DOHH2 (cell line): ENCODE results near the gene DTNB.
"Not testable (repeated sequence)": the region's sequence is repeated elsewhere in the genome, so short reads cannot be mapped to it uniquely, and the experiment has no call there.

Experiments
- H3F3A ChIP-seq: fragments of 200-600 bp; sonication (generic), shearing (Covaris generic); 2 replicates; pipeline ENCODE4 v1.6.0; 2016; ENCODE audit warnings: antibody characterized with exemption, mild to moderate bottlenecking; ENCODE audit not compliant: control insufficient read depth, insufficient read depth
- H3K27ac ChIP-seq: fragments of 200-600 bp; sonication (generic); 2 replicates; pipeline ENCODE4 v1.5.1; 2014; ENCODE audit warnings: low read depth, mild to moderate bottlenecking, low read length, moderate library complexity
- H3K27me3 ChIP-seq: fragments of 200-600 bp; sonication (generic); 2 replicates; pipeline ENCODE4 v1.6.1; 2014; ENCODE audit warnings: mild to moderate bottlenecking, low read length, mixed read lengths; ENCODE audit not compliant: control insufficient read depth
- H3K36me3 ChIP-seq: fragments of 200-600 bp; sonication (generic); 2 replicates; pipeline ENCODE4 v1.6.1; 2014; ENCODE audit warnings: mild to moderate bottlenecking, low read length, moderate library complexity, mixed read lengths; ENCODE audit not compliant: control insufficient read depth
- H3K4me1 ChIP-seq: fragments of 200-600 bp; sonication (generic); 2 replicates; pipeline ENCODE4 v1.6.1; 2014; ENCODE audit warnings: mild to moderate bottlenecking, low read length, mixed read lengths; ENCODE audit not compliant: control insufficient read depth
- H3K4me2 ChIP-seq: fragments of 200-600 bp; sonication (generic); 2 replicates; pipeline ENCODE4 v1.6.0; 2014; ENCODE audit warnings: mild to moderate bottlenecking, low read length, moderate library complexity
- H3K4me3 ChIP-seq: fragments of 200-600 bp; sonication (generic); 2 replicates; pipeline ENCODE4 v1.5.1; 2014; ENCODE audit warnings: mild to moderate bottlenecking, low read length, mixed read lengths
- H3K79me2 ChIP-seq: fragments of 200-600 bp; sonication (generic); 2 replicates; pipeline ENCODE4 v1.6.1; 2014; ENCODE audit warnings: mild to moderate bottlenecking, low read length, mixed read lengths; ENCODE audit not compliant: control insufficient read depth
- H3K9me2 ChIP-seq: fragments of 200-600 bp; sonication (generic); replicated peaks from 2 replicates; pipeline ENCODE4 v1.6.1; 2014; ENCODE audit warnings: mild to moderate bottlenecking, low read length, mixed read lengths; ENCODE audit not compliant: control insufficient read depth
- H3K9me3 ChIP-seq: fragments of 200-600 bp; sonication (generic); 2 replicates; pipeline ENCODE4 v1.6.1; 2014; ENCODE audit warnings: antibody characterized with exemption, low read length, mixed read lengths; ENCODE audit not compliant: control insufficient read depth, insufficient read depth
- H4K20me1 ChIP-seq: fragments of 200-600 bp; sonication (generic); 2 replicates; pipeline ENCODE4 v1.6.0; 2014; ENCODE audit warnings: low read depth, mild to moderate bottlenecking, antibody characterized with exemption, low read length, moderate library complexity; ENCODE audit not compliant: control insufficient read depth, insufficient read depth
- CTCF ChIP-seq: fragments of 200-600 bp; sonication (generic); IDR thresholded peaks from one replicate; pipeline ENCODE4 v1.5.1; 2014; ENCODE audit warnings: antibody characterized with exemption, mild to moderate bottlenecking, low read depth, low read length; ENCODE audit not compliant: poor library complexity, severe bottlenecking
- EZH2phosphoT487 ChIP-seq: fragments of 200-600 bp; sonication (generic); IDR thresholded peaks from 2 replicates; pipeline ENCODE4 v1.6.1; 2017; ENCODE audit warnings: borderline replicate concordance, mild to moderate bottlenecking, antibody characterized with exemption, low read length, moderate library complexity, mixed read lengths

Gene DTNB

GRCh38 chr2:25639696-25640095 lies 33.7 kb downstream of the DTNB start:
- Histone ChIP-seq H3F3A (no peaks in the 10 kb centered on the region), H3K4me1 (no peaks in the 10 kb centered on the region), H3K27ac (no peak overlapping the region), H3K4me2 (no peak overlapping the region), H3K36me3 (no peaks in the 10 kb centered on the region), H3K4me3 (no peak overlapping the region), H3K79me2 (no peaks in the 10 kb centered on the region), H3K27me3 (no peaks in the 10 kb centered on the region), H4K20me1 (no peaks in the 10 kb centered on the region), H3K9me3 (no peaks in the 10 kb centered on the region), H3K9me2 (no peaks in the 10 kb centered on the region)
- TF ChIP-seq EZH2phosphoT487 (no peak), CTCF (no peak)

- no peaks in the 10 kb centered on the region for H3K27me3 ChIP-seq
- H3K36me3 ChIP-seq, result no peaks in the 10 kb centered on the region
- TF ChIP-seq CTCF, result no peak
- no peak for TF ChIP-seq EZH2phosphoT487
- H3K4me3 ChIP-seq, result no peak overlapping the region
- H3K79me2 ChIP-seq, result no peaks in the 10 kb centered on the region
- H3K4me2 ChIP-seq, result no peak overlapping the region
- H3K9me2 ChIP-seq, result no peaks in the 10 kb centered on the region
- H4K20me1 ChIP-seq, result no peaks in the 10 kb centered on the region
- no peaks in the 10 kb centered on the region for H3K9me3 ChIP-seq
- H3K4me1 ChIP-seq, result no peaks in the 10 kb centered on the region
- H3K27ac ChIP-seq, result no peak overlapping the region
- H3F3A ChIP-seq, result no peaks in the 10 kb centered on the region
Measured at GRCh38 chr2:25639131-25639530, 34.2 kb downstream of the DTNB start.

GRCh38 chr2:25635797-25636196 lies 37.6 kb downstream of the DTNB start:
- Histone ChIP-seq H3K9me3 (no peaks in the 10 kb centered on the region), H3K4me3 (no peak overlapping the region), H3K4me1 (peaks cover 3% of the 10 kb centered on the region; the same call in 1 of the 2 replicates), H3F3A (no peaks in the 10 kb centered on the region), H3K36me3 (no peaks in the 10 kb centered on the region), H3K79me2 (no peaks in the 10 kb centered on the region), H3K4me2 (no peak overlapping the region), H4K20me1 (no peaks in the 10 kb centered on the region), H3K9me2 (no peaks in the 10 kb centered on the region), H3K27ac (no peak overlapping the region), H3K27me3 (no peaks in the 10 kb centered on the region)
- TF ChIP-seq EZH2phosphoT487 (no peak), CTCF (no peak)

- H3K27ac ChIP-seq, H3F3A ChIP-seq, H3K9me2 ChIP-seq, H3K36me3 ChIP-seq, H3K4me3 ChIP-seq, H3K79me2 ChIP-seq, H3K9me3 ChIP-seq, H4K20me1 ChIP-seq, H3K27me3 ChIP-seq, H3K4me1 ChIP-seq, H3K4me2 ChIP-seq: not testable (repeated sequence)
Measured at GRCh38 chr2:25633801-25634200, 39.6 kb downstream of the DTNB start.
